Amygdala (tissue), 56 donors: ENCODE results near the gene HECTD1.
A peak's percentile ranks its signal among the peaks of the same experiment; 100 is the strongest.
"Not testable (repeated sequence)": the region's sequence is repeated elsewhere in the genome, so short reads cannot be mapped to it uniquely, and the experiment has no call there.

Experiments used
- DNase-seq, 56 donors: peaks; one replicate each; lab custom pipeline; 2025; lab: John Stamatoyannopoulos, UW

HECTD1 gene

GRCh38 chr14:31229009-31229408 lies 21.4 kb upstream of the HECTD1 start:
- DNase-seq, result no peak

- no peak for DNase-seq
Measured at GRCh38 chr14:31228533-31228932, 20.9 kb upstream of the HECTD1 start.

- DNase-seq, result no peak
Measured at GRCh38 chr14:31224808-31225207, 17.2 kb upstream of the HECTD1 start.

- no peak for DNase-seq
Measured at GRCh38 chr14:31223331-31223730, 15.7 kb upstream of the HECTD1 start.

GRCh38 chr14:31222834-31223233 lies 15.2 kb upstream of the HECTD1 start:
- no peak for DNase-seq

- DNase-seq, result no peak
Measured at GRCh38 chr14:31221266-31221665, 13.7 kb upstream of the HECTD1 start.

GRCh38 chr14:31219169-31219568 lies 11.6 kb upstream of the HECTD1 start:
- DNase-seq, result no peak

GRCh38 chr14:31216359-31216758 lies 8.8 kb upstream of the HECTD1 start:
- no peak for DNase-seq

- no peak for DNase-seq
Measured at GRCh38 chr14:31212893-31213292, 5.3 kb upstream of the HECTD1 start.

- DNase-seq, result no peak
Measured at GRCh38 chr14:31209605-31210004, 2.0 kb upstream of the HECTD1 start.

- DNase-seq, result peak in 2 of 56 donors; percentile 40 to 50
Measured at GRCh38 chr14:31208546-31209424, 1.2 kb upstream of the HECTD1 start.

GRCh38 chr14:31207287-31207754 lies 272 bp downstream of the HECTD1 start:
- DNase-seq, result peak in 12 of 56 donors; percentile 59 to 94 (median 76)

GRCh38 chr14:31206536-31207286 lies 882 bp downstream of the HECTD1 start:
- peak in 30 of 56 donors; percentile 19 to 74 (median 38) for DNase-seq

GRCh38 chr14:31205681-31206535 lies 1.7 kb downstream of the HECTD1 start:
- no peak for DNase-seq

GRCh38 chr14:31204593-31205534 lies 2.7 kb downstream of the HECTD1 start:
- DNase-seq, result no peak

- not testable (repeated sequence) for DNase-seq
Measured at GRCh38 chr14:31203899-31204592, 3.5 kb downstream of the HECTD1 start.

- DNase-seq, result no peak
Measured at GRCh38 chr14:31203414-31203742, 4.2 kb downstream of the HECTD1 start.

- no peak for DNase-seq
Measured at GRCh38 chr14:31201111-31201510, 6.5 kb downstream of the HECTD1 start.

GRCh38 chr14:31200702-31200990 lies 6.9 kb downstream of the HECTD1 start:
- no peak for DNase-seq
